SK-N-SH treated with all-trans-retinoic acid at 6 μM for 48 hours (cell line): Measurements from ENCODE around the gene DPEP1.

Source experiments
- ATAC-seq: fragments of 200-7000 bp; cut with Tn5 transposase; 3 replicates; pipeline ENCODE4 v1.9.1; 2020; ENCODE audit warnings: mild to moderate bottlenecking, moderate library complexity
- ARNTL ChIP-seq: fragments of 450-650 bp; formaldehyde crosslinking; IDR thresholded peaks from 2 replicates; pipeline ENCODE4 v1.5.0; 2020; ENCODE audit warnings: low read depth, mild to moderate bottlenecking, moderate library complexity, borderline replicate concordance
- CREB5 ChIP-seq: fragments of 250-450 bp; sonication (Bioruptor Pico); IDR thresholded peaks from 2 replicates; pipeline ENCODE4 v1.5.1; 2020; ENCODE audit warnings: low read depth, mild to moderate bottlenecking, moderate library complexity
- CSDC2 ChIP-seq: fragments of 250-450 bp; sonication (Bioruptor Pico); IDR thresholded peaks from 2 replicates; pipeline ENCODE4 v1.5.0; 2020; ENCODE audit warnings: mild to moderate bottlenecking, moderate library complexity
- CSRNP3 ChIP-seq: fragments of 250-450 bp; sonication (Bioruptor Pico); IDR thresholded peaks from 2 replicates; pipeline ENCODE4 v1.5.1; 2021; ENCODE audit warnings: mild to moderate bottlenecking, moderate library complexity
- ESRRG ChIP-seq: fragments of 250-450 bp; sonication (Bioruptor Pico); IDR thresholded peaks from 2 replicates; pipeline ENCODE4 v1.6.1; 2021; ENCODE audit warnings: mild to moderate bottlenecking
- GLIS3 ChIP-seq: fragments of 250-450 bp; sonication (Bioruptor Pico); IDR thresholded peaks from 2 replicates; pipeline ENCODE4 v1.5.0; 2020; ENCODE audit warnings: mild to moderate bottlenecking, moderate library complexity
- ISL1 ChIP-seq: fragments of 250-450 bp; sonication (Bioruptor Pico); IDR thresholded peaks from 2 replicates; pipeline ENCODE4 v2.1.2; 2022; ENCODE audit warnings: mild to moderate bottlenecking, moderate library complexity
- OSR1 ChIP-seq: fragments of 250-450 bp; sonication (Bioruptor Pico); IDR thresholded peaks from 2 replicates; pipeline ENCODE4 v1.8.0; 2022; ENCODE audit warnings: moderate library complexity, mild to moderate bottlenecking, inconsistent platforms
- PATZ1 ChIP-seq: fragments of 250-450 bp; sonication (Bioruptor Pico); IDR thresholded peaks from 2 replicates; pipeline ENCODE4 v1.8.0; 2020; ENCODE audit warnings: mild to moderate bottlenecking, moderate library complexity, borderline replicate concordance
- POU6F1 ChIP-seq: fragments of 250-450 bp; sonication (Bioruptor Pico); IDR thresholded peaks from 2 replicates; pipeline ENCODE4 v1.8.0; 2021; ENCODE audit warnings: low read depth, mild to moderate bottlenecking, moderate library complexity, borderline replicate concordance
- RARB ChIP-seq: fragments of 250-450 bp; sonication (Bioruptor Pico); IDR thresholded peaks from 2 replicates; pipeline ENCODE4 v1.8.0; 2021; ENCODE audit warnings: mild to moderate bottlenecking, moderate library complexity
- SNAI2 ChIP-seq: fragments of 250-450 bp; sonication (Bioruptor Pico); IDR thresholded peaks from 2 replicates; pipeline ENCODE4 v1.5.0; 2020; ENCODE audit warnings: mild to moderate bottlenecking, moderate library complexity
- TCF4 ChIP-seq: fragments of 250-450 bp; sonication (Bioruptor Pico); IDR thresholded peaks from 2 replicates; pipeline ENCODE4 v1.8.0; 2021; ENCODE audit warnings: mild to moderate bottlenecking, moderate library complexity, borderline replicate concordance
- TOX ChIP-seq: fragments of 250-450 bp; sonication (Bioruptor Pico); IDR thresholded peaks from 2 replicates; pipeline ENCODE4 v1.8.0; 2021; ENCODE audit warnings: mild to moderate bottlenecking, moderate library complexity, borderline replicate concordance
- ZC3H10 ChIP-seq: fragments of 250-450 bp; sonication (Bioruptor Pico); IDR thresholded peaks from 2 replicates; pipeline ENCODE4 v1.5.1; 2021; ENCODE audit warnings: mild to moderate bottlenecking, moderate library complexity
- ZFP30 ChIP-seq: fragments of 450-650 bp; formaldehyde crosslinking; IDR thresholded peaks from 2 replicates; pipeline ENCODE4 v1.5.0; 2022; ENCODE audit warnings: mild to moderate bottlenecking, moderate library complexity
- ZNF70 ChIP-seq: fragments of 450-650 bp; formaldehyde crosslinking; IDR thresholded peaks from 2 replicates; pipeline ENCODE4 v1.5.0; 2020; ENCODE audit warnings: mild to moderate bottlenecking, moderate library complexity
- ZNF8 ChIP-seq: fragments of 450-650 bp; formaldehyde crosslinking; IDR thresholded peaks from 2 replicates; pipeline ENCODE4 v1.5.0; 2020; ENCODE audit warnings: mild to moderate bottlenecking, moderate library complexity

DPEP1 gene

GRCh38 chr16:89574681-89575246, 38.7 kb upstream of the DPEP1 start:
- ATAC-seq, result no peak
- TF ChIP-seq PATZ1 (CRISPR knock-in tag), result no peak
- TF ChIP-seq, all 23 proteins: peak for 0

GRCh38 chr16:89575247-89576152, 37.9 kb upstream of the DPEP1 start, which contains the start of gene CPNE7:
TSS of gene CPNE7 (plus strand) at chr16:89575758. CDS start at chr16:89575898, 140 bp downstream.
- ATAC-seq, result no peak
- TF ChIP-seq ISL1 (CRISPR knock-in tag) (no peak), ZNF8 (CRISPR knock-in tag) (no peak), ARNTL (CRISPR knock-in tag) (no peak), TOX (no peak), OSR1 (CRISPR knock-in tag) (no peak), ZNF70 (no peak), TCF4 (CRISPR knock-in tag) (no peak), CREB5 (CRISPR knock-in tag) (no peak), PATZ1 (CRISPR knock-in tag) (no peak), SNAI2 (CRISPR knock-in tag) (no peak), CSRNP3 (no peak), RARB (CRISPR knock-in tag) (no peak), ZC3H10 (CRISPR knock-in tag) (no peak), GLIS3 (no peak), CSDC2 (CRISPR knock-in tag) (no peak), ZFP30 (no peak), ESRRG (CRISPR knock-in tag) (no peak)

GRCh38 chr16:89576153-89577054, 37.0 kb upstream of the DPEP1 start:
- no peak for ATAC-seq
- no peak for TF ChIP-seq PATZ1 (CRISPR knock-in tag)
- TF ChIP-seq SNAI2 (CRISPR knock-in tag), result no peak
- TF ChIP-seq POU6F1, result no peak
- no peak for TF ChIP-seq ZNF8 (CRISPR knock-in tag)
